Vagina (tissue), 2 donors: ENCODE results near the gene DCTN1.

Source experiments
- POLR2A ChIP-seq, 2 donors: fragments of 450-650 bp; IDR thresholded peaks; one replicate each; pipeline ENCODE4 v1.6.1; 2017; ENCODE audit warnings: antibody characterized with exemption in 2 of 2, mild to moderate bottlenecking in 2 of 2, moderate library complexity in 2 of 2
- TF ChIP-seq, protein P1 (sequence below), 3 experiments: fragments of 450-650 bp in 2 of 3; fragments of 200-600 bp in 1 of 3; sonication (generic) in 1 of 3; IDR thresholded peaks; one replicate each; pipeline ENCODE4 v1.5.1; 2017 to 2019; ENCODE audit warnings: antibody characterized with exemption in 3 of 3, mild to moderate bottlenecking in 2 of 3, moderate library complexity in 2 of 3

DNA sequence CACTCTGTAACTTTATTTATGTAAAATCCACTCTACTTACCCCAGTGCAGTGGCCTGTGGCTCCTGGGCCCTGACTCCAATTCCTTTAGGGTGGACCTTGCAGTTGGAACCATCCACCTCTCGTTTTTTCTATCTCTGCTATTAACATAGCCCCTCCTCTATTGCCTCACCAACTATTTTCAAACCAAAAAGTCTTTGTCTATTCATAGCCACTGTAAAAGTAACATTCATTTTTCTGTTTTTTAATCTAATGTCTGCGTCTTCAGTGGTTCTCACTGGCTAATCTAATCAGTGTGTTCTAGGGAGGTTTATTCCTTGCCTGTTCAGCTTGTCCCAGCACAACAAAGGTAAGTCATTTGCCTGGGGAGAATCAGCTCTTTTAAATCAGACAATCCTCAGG lies 36.8 kb downstream of the DCTN1 start, which contains the start of gene SLC4A5:
- no peak for TF ChIP-seq POLR2A (IDR thresholded peaks at IDR 0.05)
- TF ChIP-seq, protein P1, sequence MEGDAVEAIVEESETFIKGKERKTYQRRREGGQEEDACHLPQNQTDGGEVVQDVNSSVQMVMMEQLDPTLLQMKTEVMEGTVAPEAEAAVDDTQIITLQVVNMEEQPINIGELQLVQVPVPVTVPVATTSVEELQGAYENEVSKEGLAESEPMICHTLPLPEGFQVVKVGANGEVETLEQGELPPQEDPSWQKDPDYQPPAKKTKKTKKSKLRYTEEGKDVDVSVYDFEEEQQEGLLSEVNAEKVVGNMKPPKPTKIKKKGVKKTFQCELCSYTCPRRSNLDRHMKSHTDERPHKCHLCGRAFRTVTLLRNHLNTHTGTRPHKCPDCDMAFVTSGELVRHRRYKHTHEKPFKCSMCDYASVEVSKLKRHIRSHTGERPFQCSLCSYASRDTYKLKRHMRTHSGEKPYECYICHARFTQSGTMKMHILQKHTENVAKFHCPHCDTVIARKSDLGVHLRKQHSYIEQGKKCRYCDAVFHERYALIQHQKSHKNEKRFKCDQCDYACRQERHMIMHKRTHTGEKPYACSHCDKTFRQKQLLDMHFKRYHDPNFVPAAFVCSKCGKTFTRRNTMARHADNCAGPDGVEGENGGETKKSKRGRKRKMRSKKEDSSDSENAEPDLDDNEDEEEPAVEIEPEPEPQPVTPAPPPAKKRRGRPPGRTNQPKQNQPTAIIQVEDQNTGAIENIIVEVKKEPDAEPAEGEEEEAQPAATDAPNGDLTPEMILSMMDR (IDR thresholded peaks at IDR 0.05), result no peak
